22Rv1 (cell line): ENCODE data around the gene NMB.

Source experiments
- H3K27ac ChIP-seq: fragments of 450-650 bp; 2 replicates; pipeline ENCODE4 v1.5.1; 2017
- ZFX ChIP-seq: fragments of 450-650 bp; IDR thresholded peaks from 2 replicates; pipeline ENCODE4 v1.6.1; 2017; ENCODE audit warnings: antibody characterized with exemption, borderline replicate concordance
- TF ChIP-seq, protein P1 (sequence below): fragments of 450-650 bp; IDR thresholded peaks from 2 replicates; pipeline ENCODE4 v1.5.1; 2017; ENCODE audit warnings: mild to moderate bottlenecking

The NMB gene

GRCh38 chr15:84668221-84668982 lies 10.4 kb upstream of the NMB start:
- H3K27ac ChIP-seq, result peak overlapping the region; percentile 22
- TF ChIP-seq, protein P1, sequence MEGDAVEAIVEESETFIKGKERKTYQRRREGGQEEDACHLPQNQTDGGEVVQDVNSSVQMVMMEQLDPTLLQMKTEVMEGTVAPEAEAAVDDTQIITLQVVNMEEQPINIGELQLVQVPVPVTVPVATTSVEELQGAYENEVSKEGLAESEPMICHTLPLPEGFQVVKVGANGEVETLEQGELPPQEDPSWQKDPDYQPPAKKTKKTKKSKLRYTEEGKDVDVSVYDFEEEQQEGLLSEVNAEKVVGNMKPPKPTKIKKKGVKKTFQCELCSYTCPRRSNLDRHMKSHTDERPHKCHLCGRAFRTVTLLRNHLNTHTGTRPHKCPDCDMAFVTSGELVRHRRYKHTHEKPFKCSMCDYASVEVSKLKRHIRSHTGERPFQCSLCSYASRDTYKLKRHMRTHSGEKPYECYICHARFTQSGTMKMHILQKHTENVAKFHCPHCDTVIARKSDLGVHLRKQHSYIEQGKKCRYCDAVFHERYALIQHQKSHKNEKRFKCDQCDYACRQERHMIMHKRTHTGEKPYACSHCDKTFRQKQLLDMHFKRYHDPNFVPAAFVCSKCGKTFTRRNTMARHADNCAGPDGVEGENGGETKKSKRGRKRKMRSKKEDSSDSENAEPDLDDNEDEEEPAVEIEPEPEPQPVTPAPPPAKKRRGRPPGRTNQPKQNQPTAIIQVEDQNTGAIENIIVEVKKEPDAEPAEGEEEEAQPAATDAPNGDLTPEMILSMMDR, result no peak
- no peak for TF ChIP-seq ZFX

GRCh38 chr15:84666373-84666772 lies 8.4 kb upstream of the NMB start:
- no peak for TF ChIP-seq ZFX
- TF ChIP-seq, protein P1, result no peak
- peak overlapping the region; percentile 22; the same call in 1 of the 2 replicates for H3K27ac ChIP-seq

- TF ChIP-seq ZFX, result no peak
- TF ChIP-seq, protein P1, result no peak
- H3K27ac ChIP-seq, result peak overlapping the region; percentile 95
These were observed 3.0 kb upstream of the NMB start for GRCh38 chr15:84661001-84661400.

- no peak for TF ChIP-seq ZFX
- TF ChIP-seq, protein P1, result no peak
- H3K27ac ChIP-seq, result peak overlapping the region; percentile 95
These were observed 2.1 kb upstream of the NMB start for GRCh38 chr15:84659904-84660781.

- TF ChIP-seq, protein P1, result no peak
- H3K27ac ChIP-seq, result peak overlapping the region; percentile 95
These were observed 901 bp upstream of the NMB start for GRCh38 chr15:84658788-84659411.

DNA sequence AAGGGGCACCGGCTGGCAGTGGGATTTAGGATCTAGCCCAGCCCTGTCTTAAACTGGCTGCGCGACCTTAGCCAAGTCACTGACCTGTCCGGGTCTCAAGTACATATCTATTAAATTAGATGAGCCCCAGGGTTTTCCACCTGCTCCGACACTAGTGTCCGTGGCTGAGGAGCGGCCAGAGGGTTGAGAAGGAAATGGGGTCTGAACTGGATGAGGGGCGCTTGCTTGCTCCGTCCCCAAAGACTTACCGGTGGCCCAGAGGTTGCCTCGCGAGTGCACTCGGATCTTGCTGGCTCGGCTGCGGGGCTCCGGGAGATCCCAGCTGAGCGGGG lies 285 bp downstream of the NMB start:
- H3K27ac ChIP-seq, result peak overlapping the region; percentile 95

More for the DNA sequence above, 285 bp downstream of the NMB start:
- TF ChIP-seq, protein P1, result no peak
- TF ChIP-seq ZFX, result no peak
